Ovary (tissue), 9 donors: ENCODE data around the gene DPY19L3. TPM values are rescaled to one million over a fixed set of nuclear protein-coding genes. Genes with fewer than 3 reads are reported as not detected.

ENCODE experiments used
- DNase-seq, 5 donors: peaks; one replicate each; pipeline ENCODE4 v3.0.0-alpha.2; 2019 to 2020
- H3K27ac ChIP-seq, 2 donors: fragments of 200-600 bp; one replicate each; pipeline versions ENCODE4 v1.5.1 to v1.8.0; 2019 to 2022
- H3K27me3 ChIP-seq: fragments of 200-600 bp; one replicate; pipeline ENCODE4 v1.8.0; 2022
- H3K36me3 ChIP-seq: fragments of 200-600 bp; sonication (generic); one replicate; pipeline ENCODE4 v1.5.1; 2019
- H3K4me1 ChIP-seq: one replicate; pipeline ENCODE4 v1.8.1; 2013; ENCODE audit warnings: mild to moderate bottlenecking, moderate library complexity; ENCODE audit not compliant: insufficient read depth
- H3K4me3 ChIP-seq: fragments of 200-600 bp; sonication (generic); one replicate; pipeline ENCODE4 v1.5.1; 2017
- H3K9me3 ChIP-seq, 2 donors: fragments of 200-600 bp in 1 of 2; sonication (generic) in 1 of 2; one replicate each; pipeline versions ENCODE4 v1.5.1 to v1.8.1; 2013 to 2019; ENCODE audit warnings: mild to moderate bottlenecking in 1 of 2, moderate library complexity in 1 of 2
- EP300 ChIP-seq: sonication (generic); formaldehyde crosslinking; IDR thresholded peaks from one replicate; pipeline ENCODE4 v1.6.1; 2017; ENCODE audit warnings: antibody characterized with exemption
- POLR2A ChIP-seq: fragments of 450-650 bp; IDR thresholded peaks from one replicate; pipeline ENCODE4 v1.6.1; 2017; ENCODE audit warnings: antibody characterized with exemption, mild to moderate bottlenecking, moderate library complexity
- WGBS, 3 donors: extraction: QIAGEN DNeasy Blood & Tissue Kit in 1 of 3; methylation state at CpG; one replicate each; pipeline versions ENCODE4 v1.1.5 to v1.1.7; 2013 to 2017; 5-methylcytosine and 5-hydroxymethylcytosine counted together
- intact Hi-C, 4 donors: fragments of 100-400 bp; cut with DNase I; formaldehyde crosslinking; loops; one replicate each; pipeline versions ENCODE4 v1.11.0 to v1.15.1; 2022 to 2023
- polyA plus RNA-seq, 2 donors: library from polyadenylated mRNA; stranded (reverse); fragments of 200-250 nt in 1 of 2; fragments of 350-450 nt in 1 of 2; fragmentation: Illumina TruSeq in 1 of 2; extraction: RNeasy Lipid Tissue Mini Kit (QIAGEN cat#74804) in 1 of 2; gene quantifications; one replicate each; pipeline ENCODE4 v1.2.3, GENCODE V29; 2013 to 2014
- total RNA-seq, 7 donors: library from RNA; depleted of rRNA in 2 of 7; stranded (reverse); fragments of >200 nt in 2 of 7; fragmentation: NEBNext Ultra II Directional in 3 of 7; extraction: Animal tissue kit (Norgen Biotek cat#: 25700) in 3 of 7; gene quantifications; one replicate each; pipeline versions ENCODE4 v1.1.0 to v1.2.4, GENCODE V29; 2016 to 2023
- TF ChIP-seq, protein P1 (sequence below), 3 donors: fragments of 450-650 bp in 2 of 3; fragments of 200-600 bp in 1 of 3; IDR thresholded peaks; one replicate each; pipeline versions ENCODE4 v1.5.1 to v1.8.0; 2016 to 2022; ENCODE audit warnings: antibody characterized with exemption in 3 of 3, mild to moderate bottlenecking in 1 of 3
- donor health status: DM: no; HTN: no; CAD: no; lungs with moderate emphysema.
- donor health status: DM: no; HTN: no; CAD: no.
- donor health status: Bipolar disorder and iron deficiency.
- donor health status: DM: yes; HTN: yes; CAD: no.
- donor health status: DM: no; HTN: no; CAD: no.
- donor health status: DM: yes; HTN: yes; CAD: no.

DPY19L3 gene
- total and polyA plus RNA-seq, 9 donors = 9.6 to 49.8 (median 43.9) TPM

DNA sequence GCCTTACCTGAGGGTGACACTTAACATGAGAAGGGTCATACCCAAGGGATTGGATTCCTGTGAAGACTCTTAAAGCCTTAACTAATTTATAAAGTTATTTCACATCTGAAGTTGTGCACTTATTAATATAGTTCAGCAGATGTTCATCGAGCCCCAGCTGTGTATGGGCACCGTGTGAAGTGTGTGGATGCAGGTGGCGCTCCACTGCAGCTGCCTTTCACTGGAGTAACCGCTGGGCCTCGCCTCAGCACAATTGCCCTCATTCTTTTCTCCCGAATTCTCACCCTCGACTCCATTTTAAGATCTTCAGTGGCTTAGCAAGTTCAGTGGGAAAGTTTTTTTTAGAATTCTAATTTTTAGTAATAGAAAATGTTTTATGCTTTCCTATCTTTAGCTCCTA lies 66.2 kb downstream of the DPY19L3 start:
- H3K9me3 ChIP-seq = no peaks in the 10 kb centered on the region
- no peaks in the 10 kb centered on the region for H3K27me3 ChIP-seq
- no peak overlapping the region for H3K4me3 ChIP-seq
- H3K27ac ChIP-seq = no peak overlapping the region
- no peaks in the 10 kb centered on the region for H3K4me1 ChIP-seq
- 82 to 83% (median 82%) methylated on average over 7 of the region's 7 CpGs for WGBS, 3 donors
- no peaks in the 10 kb centered on the region for H3K36me3 ChIP-seq
- DNase-seq = no peak
- intact Hi-C loops = no loop called here
- TF ChIP-seq, protein P1, sequence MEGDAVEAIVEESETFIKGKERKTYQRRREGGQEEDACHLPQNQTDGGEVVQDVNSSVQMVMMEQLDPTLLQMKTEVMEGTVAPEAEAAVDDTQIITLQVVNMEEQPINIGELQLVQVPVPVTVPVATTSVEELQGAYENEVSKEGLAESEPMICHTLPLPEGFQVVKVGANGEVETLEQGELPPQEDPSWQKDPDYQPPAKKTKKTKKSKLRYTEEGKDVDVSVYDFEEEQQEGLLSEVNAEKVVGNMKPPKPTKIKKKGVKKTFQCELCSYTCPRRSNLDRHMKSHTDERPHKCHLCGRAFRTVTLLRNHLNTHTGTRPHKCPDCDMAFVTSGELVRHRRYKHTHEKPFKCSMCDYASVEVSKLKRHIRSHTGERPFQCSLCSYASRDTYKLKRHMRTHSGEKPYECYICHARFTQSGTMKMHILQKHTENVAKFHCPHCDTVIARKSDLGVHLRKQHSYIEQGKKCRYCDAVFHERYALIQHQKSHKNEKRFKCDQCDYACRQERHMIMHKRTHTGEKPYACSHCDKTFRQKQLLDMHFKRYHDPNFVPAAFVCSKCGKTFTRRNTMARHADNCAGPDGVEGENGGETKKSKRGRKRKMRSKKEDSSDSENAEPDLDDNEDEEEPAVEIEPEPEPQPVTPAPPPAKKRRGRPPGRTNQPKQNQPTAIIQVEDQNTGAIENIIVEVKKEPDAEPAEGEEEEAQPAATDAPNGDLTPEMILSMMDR (IDR thresholded peaks at IDR 0.05) = no peak
- TF ChIP-seq EP300 = no peak
- no peak for TF ChIP-seq POLR2A

DNA sequence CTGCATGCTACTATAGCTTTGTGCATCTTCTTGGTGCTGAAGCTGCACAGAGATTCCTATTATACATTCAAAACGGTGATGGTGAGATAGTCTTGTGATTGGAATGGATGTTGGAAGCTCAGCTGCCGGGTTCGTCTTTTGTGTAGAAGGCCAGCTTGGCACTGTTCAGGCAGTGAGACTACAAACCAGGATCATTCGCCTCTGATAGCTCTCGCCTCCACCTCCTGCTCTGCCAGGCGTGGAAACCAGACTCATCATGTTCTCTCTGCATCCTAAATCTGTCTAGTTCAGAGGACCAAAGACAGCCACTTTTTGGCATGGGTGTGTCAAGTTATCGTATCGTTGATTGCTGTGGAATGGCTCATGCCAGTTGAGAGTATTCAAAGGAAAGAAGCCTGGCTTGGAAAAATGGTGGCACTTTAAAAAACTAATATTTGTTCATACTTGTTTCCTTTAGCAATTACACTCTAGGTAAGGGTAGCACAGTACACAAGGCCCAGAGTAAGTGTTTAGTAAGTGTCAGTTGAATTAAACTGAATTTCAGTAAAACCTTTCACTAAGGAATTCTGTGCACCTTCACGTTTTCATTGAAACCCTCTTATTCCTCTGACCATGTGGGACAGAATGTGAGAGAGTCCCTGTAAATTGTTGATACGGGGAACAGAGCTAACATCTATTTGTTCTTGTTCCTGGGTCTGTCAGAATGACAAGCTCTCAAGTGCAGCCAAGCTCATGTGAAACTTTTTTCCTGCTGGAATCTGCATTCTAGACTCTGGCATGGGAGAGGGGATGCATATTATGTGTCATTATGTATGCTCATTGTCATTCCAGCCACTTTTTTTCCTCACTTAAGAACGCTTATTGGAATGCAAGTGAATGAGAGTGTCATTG lies 69.8 kb downstream of the DPY19L3 start:
- no peaks in the 10 kb centered on the region for H3K9me3 ChIP-seq
- H3K27me3 ChIP-seq = no peaks in the 10 kb centered on the region
- H3K27ac ChIP-seq = no peak overlapping the region
- DNase-seq = no peak
- H3K36me3 ChIP-seq = no peaks in the 10 kb centered on the region
- TF ChIP-seq, protein P1 (IDR thresholded peaks at IDR 0.05) = no peak
- TF ChIP-seq POLR2A (no peak), EP300 (no peak)
- no peak overlapping the region for H3K4me3 ChIP-seq
- no peaks in the 10 kb centered on the region for H3K4me1 ChIP-seq
- 92 to 96% (median 96%) methylated on average over 11 of the region's 11 CpGs for WGBS, 3 donors
- intact Hi-C loops = no loop called here

DNA sequence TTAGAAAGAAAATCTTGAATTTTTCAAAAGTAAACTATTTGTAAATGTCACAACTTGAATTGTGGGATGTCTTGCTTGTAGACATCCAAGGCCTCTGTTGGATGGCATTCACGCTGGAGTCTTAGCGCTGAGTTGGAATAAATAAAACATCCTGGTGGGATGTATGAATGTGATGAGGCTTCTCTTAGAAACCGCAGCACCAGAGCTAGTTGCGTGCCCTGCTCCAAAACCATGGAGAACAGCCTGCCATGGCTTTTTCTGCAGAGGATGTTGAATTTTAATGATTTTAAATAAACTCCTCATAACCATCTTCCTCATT lies 70.4 kb downstream of the DPY19L3 start:
- intact Hi-C loops = no loop called here
- Histone ChIP-seq H3K4me3 (no peak overlapping the region), H3K27ac (no peak overlapping the region), H3K27me3 (no peaks in the 10 kb centered on the region), H3K9me3 (no peaks in the 10 kb centered on the region), H3K4me1 (no peaks in the 10 kb centered on the region), H3K36me3 (no peaks in the 10 kb centered on the region)
- no peak for DNase-seq
- TF ChIP-seq EP300 = no peak
- TF ChIP-seq, protein P1 (IDR thresholded peaks at IDR 0.05) = no peak
- TF ChIP-seq POLR2A = no peak
- WGBS, 3 donors = 93 to 95% (median 95%) methylated on average over 4 of the region's 4 CpGs

DNA sequence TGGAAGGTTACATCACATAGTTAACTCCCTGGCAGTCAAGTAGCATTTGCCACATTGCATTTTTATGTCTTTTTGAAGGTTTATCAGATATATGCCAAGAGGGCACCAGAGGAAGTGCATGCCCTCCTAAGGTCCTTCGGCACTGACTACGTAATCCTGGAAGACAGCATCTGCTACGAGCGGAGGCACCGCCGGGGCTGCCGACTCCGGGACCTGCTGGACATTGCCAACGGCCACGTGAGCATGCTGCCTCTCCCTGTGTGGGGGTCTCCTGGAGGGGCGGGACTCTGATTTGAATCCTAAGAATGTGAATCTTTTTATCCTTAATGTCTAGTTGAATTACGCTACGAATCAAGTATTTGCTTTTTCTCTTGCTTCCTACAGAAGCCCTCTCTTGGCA lies 74.8 kb downstream of the DPY19L3 start:
- Histone ChIP-seq H3K9me3 (no peaks in the 10 kb centered on the region), H3K4me1 (no peaks in the 10 kb centered on the region), H3K4me3 (no peak overlapping the region), H3K27ac (no peak overlapping the region), H3K27me3 (no peaks in the 10 kb centered on the region), H3K36me3 (no peaks in the 10 kb centered on the region)
- no peak for DNase-seq
- no peak for TF ChIP-seq EP300
- 86 to 93% (median 88%) methylated on average over 13 of the region's 13 CpGs for WGBS, 3 donors
- intact Hi-C loops = no loop called here

DNA sequence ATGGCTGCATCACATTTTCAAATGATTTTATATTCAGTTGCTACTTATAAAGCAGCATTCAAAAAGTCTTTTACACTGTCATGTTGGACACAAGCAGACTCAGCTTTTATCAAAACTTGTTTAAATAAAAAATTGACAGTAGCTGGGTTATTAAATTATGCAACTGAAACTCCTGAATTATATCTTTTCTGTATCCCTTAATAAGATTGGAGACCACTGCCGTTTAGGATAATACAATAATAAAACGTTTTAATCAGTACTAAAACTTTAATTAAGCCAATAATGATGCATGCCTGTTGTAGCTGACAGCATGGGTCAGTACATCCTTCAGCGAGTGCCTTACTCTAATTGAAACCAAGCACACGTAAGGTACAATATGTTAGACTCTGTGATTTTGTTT lies 78.0 kb downstream of the DPY19L3 start:
- intact Hi-C loops = no loop called here
- WGBS, 3 donors = 86 to 87% (median 87%) methylated on average over 4 of the region's 4 CpGs
- no peaks in the 10 kb centered on the region for H3K27me3 ChIP-seq
- H3K36me3 ChIP-seq = no peaks in the 10 kb centered on the region
- H3K27ac ChIP-seq = no peak overlapping the region
- H3K4me1 ChIP-seq = no peaks in the 10 kb centered on the region
- no peak overlapping the region for H3K4me3 ChIP-seq
- TF ChIP-seq POLR2A (no peak), EP300 (no peak)
- TF ChIP-seq, protein P1 (IDR thresholded peaks at IDR 0.05) = no peak
- peaks cover 0 to 9% of the 10 kb centered on the region in 2 donors for H3K9me3 ChIP-seq
- no peak for DNase-seq
